ENCODE measurements around the gene CPSF3.

CPSF3 gene

GRCh38 chr2:9423100-9423921 is at the start of gene CPSF3, which contains the start of gene ITGB1BP1:
TSS of gene CPSF3 (plus strand) at chr2:9423654. CDS start at chr2:9423774, 120 bp downstream.
TSS of gene ITGB1BP1 (minus strand) at chr2:9423528. CDS start at chr2:9418697, 4,831 bp downstream.
- DNase-seq (ENCODE audit: low spot score), result peak; percentile 96

GRCh38 chr2:9374071-9374730 is 49.3 kb upstream of the CPSF3 start:
- no peak for DNase-seq (ENCODE audit: low spot score)

- no peak for DNase-seq (ENCODE audit: low spot score)
Measured at GRCh38 chr2:9375857-9376428, 47.5 kb upstream of the CPSF3 start.

- DNase-seq (ENCODE audit: low spot score), result no peak
Measured at GRCh38 chr2:9377461-9378097, 45.9 kb upstream of the CPSF3 start.

GRCh38 chr2:9378433-9379390 is 44.7 kb upstream of the CPSF3 start:
- no peak for DNase-seq (ENCODE audit: low spot score)

GRCh38 chr2:9379391-9379755 is 44.1 kb upstream of the CPSF3 start:
- DNase-seq (ENCODE audit: low spot score), result no peak

GRCh38 chr2:9380702-9381628 is 42.5 kb upstream of the CPSF3 start:
- DNase-seq (ENCODE audit: low spot score), result no peak

- no peak for DNase-seq (ENCODE audit: low spot score)
Measured at GRCh38 chr2:9382604-9383235, 40.7 kb upstream of the CPSF3 start.

- DNase-seq (ENCODE audit: low spot score), result no peak
Measured at GRCh38 chr2:9384521-9384920, 38.9 kb upstream of the CPSF3 start.

- no peak for DNase-seq (ENCODE audit: low spot score)
Measured at GRCh38 chr2:9385841-9386240, 37.6 kb upstream of the CPSF3 start.

- DNase-seq (ENCODE audit: low spot score), result no peak
Measured at GRCh38 chr2:9388199-9388681, 35.2 kb upstream of the CPSF3 start.

- DNase-seq (ENCODE audit: low spot score), result no peak
Measured at GRCh38 chr2:9388950-9389911, 34.2 kb upstream of the CPSF3 start.

- no peak for DNase-seq (ENCODE audit: low spot score)
Measured at GRCh38 chr2:9390151-9390850, 33.2 kb upstream of the CPSF3 start.

- DNase-seq (ENCODE audit: low spot score), result no peak
Measured at GRCh38 chr2:9390991-9391390, 32.5 kb upstream of the CPSF3 start.

GRCh38 chr2:9391961-9392720 is 31.3 kb upstream of the CPSF3 start:
- DNase-seq (ENCODE audit: low spot score), result no peak

GRCh38 chr2:9392898-9393765 is 30.3 kb upstream of the CPSF3 start:
- DNase-seq (ENCODE audit: low spot score), result no peak

All from globus pallidus (tissue), 1 donor.